Vagina (tissue), 2 donors: Measurements from ENCODE around the gene OSM. TPM values are rescaled to one million over a fixed set of nuclear protein-coding genes. Genes with fewer than 3 reads are reported as not detected.

Experiments
- DNase-seq, 2 donors: peaks; one replicate each; pipeline ENCODE4 v3.0.0-alpha.2; 2017; ENCODE audit errors: extremely low spot score in 2 of 2
- H3K27ac ChIP-seq: fragments of 200-600 bp; sonication (generic); one replicate; pipeline ENCODE4 v1.5.1; 2019
- H3K27me3 ChIP-seq: fragments of 200-600 bp; sonication (generic); one replicate; pipeline ENCODE4 v1.5.1; 2019
- H3K36me3 ChIP-seq, 2 donors: fragments of 200-600 bp; sonication (generic); one replicate each; pipeline ENCODE4 v1.5.1; 2017 to 2019
- H3K4me1 ChIP-seq: fragments of 200-600 bp; sonication (generic); one replicate; pipeline ENCODE4 v1.5.1; 2019
- H3K4me3 ChIP-seq, 2 donors: fragments of 200-600 bp; sonication (generic); 1 replicate in 1 of 2; 2 replicates in 1 of 2; pipeline ENCODE4 v1.5.1; 2016 to 2019
- H3K9me3 ChIP-seq: fragments of 200-600 bp; sonication (generic); one replicate; pipeline ENCODE4 v1.5.1; 2019
- POLR2A ChIP-seq, 2 donors: fragments of 450-650 bp; IDR thresholded peaks; one replicate each; pipeline ENCODE4 v1.6.1; 2017; ENCODE audit warnings: antibody characterized with exemption in 2 of 2, mild to moderate bottlenecking in 2 of 2, moderate library complexity in 2 of 2
- POLR2AphosphoS5 ChIP-seq, 2 donors: sonication (generic); formaldehyde crosslinking; IDR thresholded peaks; one replicate each; pipeline ENCODE4 v1.9.0; 2017; ENCODE audit warnings: antibody characterized with exemption in 2 of 2, mild to moderate bottlenecking in 2 of 2, low read depth in 1 of 2; ENCODE audit not compliant: insufficient read depth in 1 of 2
- intact Hi-C: fragments of 100-400 bp; cut with DNase I; formaldehyde crosslinking; loops from one replicate; pipeline ENCODE4 v1.15.1; 2023
- total RNA-seq: library from RNA; depleted of rRNA; stranded (reverse); fragments of >200 nt; gene quantifications from one replicate; pipeline ENCODE4 v1.2.3, GENCODE V29; 2016
- TF ChIP-seq, protein P1 (sequence below), 3 experiments: fragments of 450-650 bp in 2 of 3; fragments of 200-600 bp in 1 of 3; sonication (generic) in 1 of 3; IDR thresholded peaks; one replicate each; pipeline ENCODE4 v1.5.1; 2017 to 2019; ENCODE audit warnings: antibody characterized with exemption in 3 of 3, mild to moderate bottlenecking in 2 of 3, moderate library complexity in 2 of 3

Gene OSM
- total RNA-seq, 1 donor from 2014 or later = not detected

- Histone ChIP-seq H3K27me3 (no peaks in the 10 kb centered on the region), H3K27ac (peak overlapping the region; percentile 17), H3K36me3 (no peaks in the 10 kb centered on the region), H3K9me3 (no peaks in the 10 kb centered on the region), H3K4me3 (no peak overlapping the region), H3K4me1 (peaks cover 23% of the 10 kb centered on the region)
- TF ChIP-seq, protein P1, sequence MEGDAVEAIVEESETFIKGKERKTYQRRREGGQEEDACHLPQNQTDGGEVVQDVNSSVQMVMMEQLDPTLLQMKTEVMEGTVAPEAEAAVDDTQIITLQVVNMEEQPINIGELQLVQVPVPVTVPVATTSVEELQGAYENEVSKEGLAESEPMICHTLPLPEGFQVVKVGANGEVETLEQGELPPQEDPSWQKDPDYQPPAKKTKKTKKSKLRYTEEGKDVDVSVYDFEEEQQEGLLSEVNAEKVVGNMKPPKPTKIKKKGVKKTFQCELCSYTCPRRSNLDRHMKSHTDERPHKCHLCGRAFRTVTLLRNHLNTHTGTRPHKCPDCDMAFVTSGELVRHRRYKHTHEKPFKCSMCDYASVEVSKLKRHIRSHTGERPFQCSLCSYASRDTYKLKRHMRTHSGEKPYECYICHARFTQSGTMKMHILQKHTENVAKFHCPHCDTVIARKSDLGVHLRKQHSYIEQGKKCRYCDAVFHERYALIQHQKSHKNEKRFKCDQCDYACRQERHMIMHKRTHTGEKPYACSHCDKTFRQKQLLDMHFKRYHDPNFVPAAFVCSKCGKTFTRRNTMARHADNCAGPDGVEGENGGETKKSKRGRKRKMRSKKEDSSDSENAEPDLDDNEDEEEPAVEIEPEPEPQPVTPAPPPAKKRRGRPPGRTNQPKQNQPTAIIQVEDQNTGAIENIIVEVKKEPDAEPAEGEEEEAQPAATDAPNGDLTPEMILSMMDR (IDR thresholded peaks at IDR 0.05) = peak; percentile 98 to 99 (median 98)
- peak in 1 of 2 donors; percentile 20 for TF ChIP-seq POLR2AphosphoS5 (IDR thresholded peaks at IDR 0.05; ENCODE audit: insufficient read depth in 1 of 2, low read depth in 1 of 2)
- TF ChIP-seq POLR2A (IDR thresholded peaks at IDR 0.05) = no peak
- DNase-seq = no peak
- intact Hi-C loops = loop anchor here (5.0 kb wide), 2 partner anchors 124 to 151 kb away; partner anchors contain the start of gene RNF215
Measured at GRCh38 chr22:30262917-30263741, 3.5 kb downstream of the OSM start.

GRCh38 chr22:30262112-30262511 lies 4.5 kb downstream of the OSM start:
- peaks cover 23% of the 10 kb centered on the region for H3K4me1 ChIP-seq
- H3K27me3 ChIP-seq = no peaks in the 10 kb centered on the region
- H3K36me3 ChIP-seq = no peaks in the 10 kb centered on the region
- no peak for DNase-seq
- no peak overlapping the region for H3K27ac ChIP-seq
- intact Hi-C loops = loop anchor here (5.0 kb wide), 2 partner anchors 125 to 150 kb away; partner anchors contain the start of gene RNF215
- no peaks in the 10 kb centered on the region for H3K9me3 ChIP-seq
- H3K4me3 ChIP-seq = no peak overlapping the region
- TF ChIP-seq POLR2AphosphoS5 (IDR thresholded peaks at IDR 0.05; ENCODE audit: insufficient read depth in 1 of 2, low read depth in 1 of 2) = no peak

GRCh38 chr22:30261134-30261533 lies 5.5 kb downstream of the OSM start:
- Histone ChIP-seq H3K4me1 (peaks cover 23% of the 10 kb centered on the region), H3K4me3 (no peak overlapping the region), H3K9me3 (no peaks in the 10 kb centered on the region), H3K27me3 (no peaks in the 10 kb centered on the region), H3K27ac (no peak overlapping the region), H3K36me3 (no peaks in the 10 kb centered on the region)
- intact Hi-C loops = loop anchor here (5.0 kb wide), 2 partner anchors 126 to 149 kb away; partner anchors contain the start of gene RNF215
- DNase-seq = no peak
- TF ChIP-seq, protein P1 (IDR thresholded peaks at IDR 0.05) = no peak
- no peak for TF ChIP-seq POLR2A (IDR thresholded peaks at IDR 0.05)
- TF ChIP-seq POLR2AphosphoS5 (IDR thresholded peaks at IDR 0.05; ENCODE audit: insufficient read depth in 1 of 2, low read depth in 1 of 2) = no peak

DNA sequence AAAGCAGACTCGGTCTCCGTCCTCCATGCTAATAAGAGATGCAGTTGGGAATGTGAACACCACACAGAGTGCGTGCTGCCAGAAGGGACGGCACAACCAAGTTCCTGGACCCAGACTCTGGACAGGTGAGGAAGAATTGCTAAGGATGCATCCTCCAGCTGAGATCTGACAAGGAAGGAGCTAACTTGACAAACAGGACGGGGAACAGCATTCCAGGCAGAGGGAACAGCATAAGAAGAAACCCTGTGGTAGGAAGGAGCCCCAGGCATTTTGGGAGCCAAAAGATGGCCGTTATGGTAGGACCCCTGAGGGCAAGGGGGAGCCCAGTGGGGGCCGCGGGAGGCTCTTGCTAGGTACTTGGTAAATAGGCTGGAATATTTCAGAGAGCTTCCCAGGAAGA lies 6.0 kb downstream of the OSM start:
- Histone ChIP-seq H3K9me3 (no peaks in the 10 kb centered on the region), H3K4me3 (no peak overlapping the region), H3K27ac (no peak overlapping the region), H3K4me1 (peaks cover 23% of the 10 kb centered on the region), H3K27me3 (no peaks in the 10 kb centered on the region), H3K36me3 (no peaks in the 10 kb centered on the region)
- TF ChIP-seq POLR2AphosphoS5 (IDR thresholded peaks at IDR 0.05; ENCODE audit: insufficient read depth in 1 of 2, low read depth in 1 of 2) = no peak
- no peak for TF ChIP-seq POLR2A (IDR thresholded peaks at IDR 0.05)
- TF ChIP-seq, protein P1 (IDR thresholded peaks at IDR 0.05) = no peak
- intact Hi-C loops = loop anchor here (5.0 kb wide), 2 partner anchors 127 to 148 kb away; partner anchors contain the start of gene RNF215
- DNase-seq = no peak

GRCh38 chr22:30260276-30260675 lies 6.4 kb downstream of the OSM start:
- Histone ChIP-seq H3K9me3 (no peaks in the 10 kb centered on the region), H3K27me3 (no peaks in the 10 kb centered on the region), H3K4me1 (peaks cover 23% of the 10 kb centered on the region), H3K4me3 (no peak overlapping the region), H3K27ac (no peak overlapping the region), H3K36me3 (no peaks in the 10 kb centered on the region)
- TF ChIP-seq POLR2A (IDR thresholded peaks at IDR 0.05) (no peak), POLR2AphosphoS5 (IDR thresholded peaks at IDR 0.05; ENCODE audit: insufficient read depth in 1 of 2, low read depth in 1 of 2) (no peak)
- TF ChIP-seq, protein P1 (IDR thresholded peaks at IDR 0.05) = no peak
- intact Hi-C loops = loop anchor here (5.0 kb wide), 2 partner anchors 127 to 148 kb away; partner anchors contain the start of gene RNF215
- no peak for DNase-seq
